SK-N-MC (cell line): ENCODE measurements around the gene MCRIP2.
A peak's percentile ranks its signal among the peaks of the same experiment; 100 is the strongest.

Experiments used
- DNase-seq: peaks from one replicate; pipeline ENCODE4 v3.0.0-alpha.2; 2011; ENCODE audit warnings: low read depth, low spot score
- H3K27ac ChIP-seq: fragments of 200-600 bp; sonication (generic); 2 replicates; pipeline ENCODE4 v1.5.1; 2016; ENCODE audit warnings: mixed run types
- H3K36me3 ChIP-seq: fragments of 200-600 bp; sonication (generic); 2 replicates; pipeline ENCODE4 v1.6.1; 2017; ENCODE audit warnings: antibody characterized with exemption, low read length, mixed read lengths; ENCODE audit not compliant: insufficient read depth
- H3K4me3 ChIP-seq: fragments of 200-600 bp; sonication (generic); 2 replicates; pipeline ENCODE4 v1.5.1; 2016
- H3K9ac ChIP-seq: fragments of 200-600 bp; sonication (generic); 2 replicates; pipeline ENCODE4 v1.8.0; 2017; ENCODE audit warnings: mixed run types, mixed read lengths; ENCODE audit not compliant: insufficient read length
- H3K9me3 ChIP-seq: fragments of 200-600 bp; sonication (generic); 2 replicates; pipeline ENCODE4 v1.6.1; 2017; ENCODE audit warnings: low read depth, mild to moderate bottlenecking, antibody characterized with exemption, low read length, moderate library complexity, mixed read lengths
- EZH2 ChIP-seq: fragments of 200-600 bp; sonication (generic); IDR thresholded peaks from one replicate; pipeline ENCODE4 v1.6.1; 2017; ENCODE audit warnings: antibody characterized with exemption
- FOXP2 ChIP-seq: optimal IDR thresholded peaks from 2 replicates; pipeline ENCODE3; 2011; ENCODE audit warnings: mild to moderate bottlenecking, moderate library complexity; ENCODE audit not compliant: insufficient read depth; ENCODE audit errors: extremely low read length, control extremely low read depth
- POLR2AphosphoS5 ChIP-seq: IDR thresholded peaks from 2 replicates; pipeline ENCODE4 v1.6.1; 2012; ENCODE audit warnings: mild to moderate bottlenecking, low read depth, low read length, borderline replicate concordance

Gene MCRIP2

GRCh38 chr16:638836-639235 lies 2.8 kb upstream of the MCRIP2 start:
- H3K27ac ChIP-seq = peak overlapping the region; percentile 51; the same call in 1 of the 2 replicates
- H3K4me3 ChIP-seq = no peak overlapping the region
- no peaks in the 10 kb centered on the region for H3K9me3 ChIP-seq
- no peak overlapping the region for H3K9ac ChIP-seq
- TF ChIP-seq POLR2AphosphoS5 (no peak), EZH2 (no peak), FOXP2 (no peak)
- H3K36me3 ChIP-seq = no peaks in the 10 kb centered on the region
- no peak for DNase-seq

DNA sequence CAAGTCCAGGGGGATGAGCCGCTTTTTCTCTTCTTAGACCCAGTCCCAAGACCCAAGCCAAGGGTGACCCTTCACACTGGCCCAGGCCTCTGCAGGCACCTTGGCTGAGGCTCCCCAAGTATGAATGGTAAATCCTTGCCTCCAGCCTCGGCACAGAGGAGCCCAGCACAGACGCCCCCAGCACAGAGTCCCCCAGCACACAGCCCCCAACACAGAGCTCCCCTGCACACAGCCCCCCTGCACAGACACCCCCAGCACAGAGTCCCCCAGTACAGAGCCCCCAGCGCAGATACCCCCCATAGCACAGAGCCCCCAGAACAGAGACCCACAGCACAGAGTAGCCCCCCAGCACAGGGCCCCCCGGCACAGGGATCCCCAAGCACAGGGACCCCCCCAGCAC lies 1.0 kb upstream of the MCRIP2 start:
- Histone ChIP-seq H3K9me3 (no peaks in the 10 kb centered on the region), H3K9ac (no peak overlapping the region), H3K4me3 (no peak overlapping the region), H3K27ac (no peak overlapping the region), H3K36me3 (no peaks in the 10 kb centered on the region)
- DNase-seq = no peak
- TF ChIP-seq POLR2AphosphoS5 (no peak), EZH2 (no peak), FOXP2 (no peak)

GRCh38 chr16:642189-643049 lies 791 bp downstream of the MCRIP2 start:
- peak overlapping the region; percentile 65 for H3K9ac ChIP-seq
- H3K27ac ChIP-seq = no peak overlapping the region
- no peaks in the 10 kb centered on the region for H3K9me3 ChIP-seq
- DNase-seq = no peak
- peak overlapping the region; percentile 85 for H3K4me3 ChIP-seq
- no peaks in the 10 kb centered on the region for H3K36me3 ChIP-seq
- TF ChIP-seq FOXP2 (no peak), POLR2AphosphoS5 (no peak; the same call in 1 of the 2 replicates), EZH2 (no peak)

- H3K27ac ChIP-seq = no peak overlapping the region
- DNase-seq = no peak
- TF ChIP-seq FOXP2 = no peak
- no peak for TF ChIP-seq POLR2AphosphoS5
- H3K36me3 ChIP-seq = no peaks in the 10 kb centered on the region
- no peaks in the 10 kb centered on the region for H3K9me3 ChIP-seq
- H3K9ac ChIP-seq = no peak overlapping the region
- peak overlapping the region; percentile 85 for H3K4me3 ChIP-seq
These were observed 1.4 kb downstream of the MCRIP2 start for GRCh38 chr16:643050-643368.

DNA sequence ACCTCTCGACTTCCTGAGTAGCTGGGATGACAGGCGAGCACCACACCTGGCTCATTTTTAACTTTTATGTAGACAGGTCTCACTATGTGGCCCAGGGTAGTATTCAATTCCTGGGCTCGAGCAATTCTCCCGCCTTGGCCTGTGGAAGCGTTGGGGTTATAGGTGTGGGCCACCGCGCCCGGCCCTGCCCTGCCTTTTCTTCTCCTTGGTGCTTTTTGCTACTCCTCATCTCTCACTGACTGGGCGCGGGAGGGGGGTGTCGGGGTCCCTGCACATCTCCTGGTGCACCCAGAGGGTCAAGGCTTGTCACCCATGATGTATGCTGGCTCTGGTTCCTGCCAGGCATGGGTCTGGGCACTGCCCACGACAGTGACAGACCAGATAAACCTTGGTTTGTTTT lies 2.9 kb downstream of the MCRIP2 start:
- no peak for TF ChIP-seq POLR2AphosphoS5
- TF ChIP-seq FOXP2 = no peak
- no peak for TF ChIP-seq EZH2
- Histone ChIP-seq H3K4me3 (no peak overlapping the region), H3K9me3 (no peaks in the 10 kb centered on the region), H3K36me3 (no peaks in the 10 kb centered on the region), H3K9ac (no peak overlapping the region), H3K27ac (no peak overlapping the region)
- no peak for DNase-seq

- Histone ChIP-seq H3K4me3 (no peak overlapping the region), H3K9ac (no peak overlapping the region), H3K9me3 (no peaks in the 10 kb centered on the region), H3K27ac (peak overlapping the region; percentile 60; the same call in 1 of the 2 replicates), H3K36me3 (no peaks in the 10 kb centered on the region)
- TF ChIP-seq FOXP2 = no peak
- no peak for TF ChIP-seq EZH2
- TF ChIP-seq POLR2AphosphoS5 = no peak
- DNase-seq = no peak
These were observed 4.4 kb downstream of the MCRIP2 start for GRCh38 chr16:645852-646678.

GRCh38 chr16:646679-647172 lies 5.1 kb downstream of the MCRIP2 start:
- Histone ChIP-seq H3K27ac (no peak overlapping the region), H3K9ac (no peak overlapping the region), H3K36me3 (no peaks in the 10 kb centered on the region), H3K4me3 (no peak overlapping the region), H3K9me3 (no peaks in the 10 kb centered on the region)
- TF ChIP-seq POLR2AphosphoS5 = 0 out of 2 replicates have a peak, but pooled peaks have one; percentile 2
- TF ChIP-seq FOXP2 = no peak
- DNase-seq = no peak

- TF ChIP-seq EZH2 (no peak), FOXP2 (no peak), POLR2AphosphoS5 (peak; percentile 1; the same call in 1 of the 2 replicates)
- Histone ChIP-seq H3K9ac (no peak overlapping the region), H3K27ac (no peak overlapping the region), H3K36me3 (no peaks in the 10 kb centered on the region), H3K9me3 (no peaks in the 10 kb centered on the region), H3K4me3 (no peak overlapping the region)
- no peak for DNase-seq
These were observed 5.7 kb downstream of the MCRIP2 start for GRCh38 chr16:647173-647902.
